HEK293 (cell line): Measurements from ENCODE around the gene CCDC92B.

Experiments
- CTCF ChIA-PET: fragments of 350-600 bp; formaldehyde crosslinking; extraction: SDS; loops from one replicate; lab custom pipeline; 2021; ENCODE audit warnings: antibody characterized with exemption; lab: Yijun Ruan, JAX
- POLR2A ChIA-PET: fragments of 300-600 bp; formaldehyde crosslinking; extraction: SDS; loops from one replicate; lab custom pipeline; 2020; ENCODE audit warnings: antibody characterized with exemption, inconsistent platforms; lab: Yijun Ruan, JAX
- H3K27ac ChIP-seq: fragments of 200-500 bp; sonication (Bioruptor generic); 2 replicates; pipeline ENCODE4 v1.5.1; 2014; ENCODE audit warnings: low read depth, low read length, control low read depth, inconsistent platforms; ENCODE audit errors: extremely low read depth
- H3K36me3 ChIP-seq, 2 experiments: fragments of 200-500 bp in 1 of 2; sonication (Bioruptor generic) in 1 of 2; 1 replicate in 1 of 2; 2 replicates in 1 of 2; pipeline ENCODE4 v1.5.1; 2014 to 2017; ENCODE audit warnings: inconsistent platforms in 2 of 2, low read length in 2 of 2; ENCODE audit not compliant: control insufficient read depth in 2 of 2, insufficient read depth in 1 of 2
- H3K4me1 ChIP-seq: fragments of 200-500 bp; sonication (Bioruptor generic); 2 replicates; pipeline ENCODE4 v1.5.1; 2014; ENCODE audit warnings: mild to moderate bottlenecking, low read length, inconsistent platforms; ENCODE audit not compliant: control insufficient read depth, insufficient read depth
- H3K4me3 ChIP-seq: 2 replicates; pipeline ENCODE4 v1.5.1; 2011; ENCODE audit warnings: low read depth, mild to moderate bottlenecking, control low read depth, low read length, moderate library complexity
- H3K9me3 ChIP-seq: fragments of 200-500 bp; sonication (Bioruptor generic); 2 replicates; pipeline ENCODE4 v1.5.1; 2014; ENCODE audit warnings: low read depth, low read length, inconsistent platforms; ENCODE audit not compliant: control insufficient read depth, insufficient read depth
- GLIS1 ChIP-seq: fragments of 450-650 bp; formaldehyde crosslinking; IDR thresholded peaks from 2 replicates; pipeline ENCODE4 v1.5.1; 2016; ENCODE audit warnings: missing biosample characterization, missing genetic modification characterization
- MEIS1 ChIP-seq: sonication (generic); formaldehyde crosslinking; IDR thresholded peaks from 2 replicates; pipeline ENCODE4 v1.8.1; 2022; ENCODE audit warnings: missing genetic modification reagents, mild to moderate bottlenecking, borderline replicate concordance
- SCRT2 ChIP-seq: fragments of 450-650 bp; formaldehyde crosslinking; IDR thresholded peaks from 2 replicates; pipeline ENCODE4 v1.5.1; 2016; ENCODE audit warnings: missing biosample characterization, missing genetic modification characterization
- SP2 ChIP-seq: fragments of 450-650 bp; formaldehyde crosslinking; IDR thresholded peaks from 2 replicates; pipeline ENCODE4 v1.5.1; 2016; ENCODE audit warnings: missing biosample characterization, missing genetic modification characterization
- SP3 ChIP-seq: fragments of 450-650 bp; formaldehyde crosslinking; IDR thresholded peaks from 2 replicates; pipeline ENCODE4 v1.5.1; 2016; ENCODE audit warnings: missing biosample characterization, missing genetic modification characterization
- ZBTB17 ChIP-seq: fragments of 450-650 bp; formaldehyde crosslinking; IDR thresholded peaks from 2 replicates; pipeline ENCODE4 v1.5.1; 2016; ENCODE audit warnings: missing biosample characterization, missing genetic modification characterization
- ZBTB20 ChIP-seq: fragments of 450-650 bp; formaldehyde crosslinking; IDR thresholded peaks from 2 replicates; pipeline ENCODE4 v1.5.1; 2016; ENCODE audit warnings: missing biosample characterization, missing genetic modification characterization
- ZBTB48 ChIP-seq: fragments of 450-650 bp; formaldehyde crosslinking; IDR thresholded peaks from 2 replicates; pipeline ENCODE4 v1.5.1; 2016; ENCODE audit warnings: missing biosample characterization, missing genetic modification characterization
- ZBTB8A ChIP-seq: fragments of 450-650 bp; formaldehyde crosslinking; IDR thresholded peaks from 2 replicates; pipeline ENCODE4 v1.5.1; 2016; ENCODE audit warnings: missing biosample characterization, missing genetic modification characterization
- ZIC2 ChIP-seq: fragments of 450-650 bp; formaldehyde crosslinking; IDR thresholded peaks from 2 replicates; pipeline ENCODE4 v1.5.1; 2016; ENCODE audit warnings: missing biosample characterization, missing genetic modification characterization
- ZNF114 ChIP-seq: fragments of 450-650 bp; formaldehyde crosslinking; IDR thresholded peaks from 2 replicates; pipeline ENCODE4 v1.5.0; 2017; ENCODE audit warnings: missing biosample characterization, missing genetic modification characterization
- ZNF341 ChIP-seq: fragments of 450-650 bp; formaldehyde crosslinking; IDR thresholded peaks from 2 replicates; pipeline ENCODE4; 2016; ENCODE audit warnings: low read depth, missing biosample characterization, missing genetic modification characterization
- ZNF423 ChIP-seq: fragments of 450-650 bp; formaldehyde crosslinking; IDR thresholded peaks from 2 replicates; pipeline ENCODE4 v1.5.1; 2016; ENCODE audit warnings: missing biosample characterization, missing genetic modification characterization
- ZNF501 ChIP-seq: fragments of 450-650 bp; formaldehyde crosslinking; IDR thresholded peaks from 2 replicates; pipeline ENCODE4 v1.5.1; 2016; ENCODE audit warnings: missing biosample characterization, missing genetic modification characterization
- ZNF600 ChIP-seq: fragments of 450-650 bp; formaldehyde crosslinking; IDR thresholded peaks from 2 replicates; pipeline ENCODE4 v1.5.1; 2016; ENCODE audit warnings: missing biosample characterization, missing genetic modification characterization
- ZNF670 ChIP-seq: fragments of 450-650 bp; formaldehyde crosslinking; IDR thresholded peaks from 2 replicates; pipeline ENCODE4 v1.5.1; 2016; ENCODE audit warnings: missing biosample characterization, missing genetic modification characterization, low read depth
- ZNF76 ChIP-seq: fragments of 450-650 bp; formaldehyde crosslinking; IDR thresholded peaks from 2 replicates; pipeline ENCODE4; 2016; ENCODE audit warnings: low read depth, missing biosample characterization, missing genetic modification characterization, borderline replicate concordance
- ZSCAN30 ChIP-seq: fragments of 450-650 bp; IDR thresholded peaks from 2 replicates; pipeline ENCODE4 v1.5.1; 2018; ENCODE audit warnings: missing biosample characterization, mild to moderate bottlenecking, missing genetic modification characterization, moderate library complexity
- TF ChIP-seq, protein P1 (sequence below): fragments of 450-650 bp; formaldehyde crosslinking; IDR thresholded peaks from 2 replicates; pipeline ENCODE4 v1.5.1; 2016; ENCODE audit warnings: missing biosample characterization, missing genetic modification characterization
- TF ChIP-seq, protein P2 (sequence below): sonication (generic); formaldehyde crosslinking; IDR thresholded peaks from 2 replicates; pipeline ENCODE4 v1.8.1; 2022; ENCODE audit warnings: mild to moderate bottlenecking, moderate library complexity, missing genetic modification reagents
- TF ChIP-seq, protein P3 (sequence below): fragments of 450-650 bp; formaldehyde crosslinking; IDR thresholded peaks from 2 replicates; pipeline ENCODE4 v1.5.1; 2016; ENCODE audit warnings: missing biosample characterization, missing genetic modification characterization
- TF ChIP-seq, protein P4 (sequence below): fragments of 450-650 bp; formaldehyde crosslinking; IDR thresholded peaks from 2 replicates; pipeline ENCODE4 v1.5.1; 2017; ENCODE audit warnings: missing biosample characterization, missing genetic modification characterization

CCDC92B gene

DNA sequence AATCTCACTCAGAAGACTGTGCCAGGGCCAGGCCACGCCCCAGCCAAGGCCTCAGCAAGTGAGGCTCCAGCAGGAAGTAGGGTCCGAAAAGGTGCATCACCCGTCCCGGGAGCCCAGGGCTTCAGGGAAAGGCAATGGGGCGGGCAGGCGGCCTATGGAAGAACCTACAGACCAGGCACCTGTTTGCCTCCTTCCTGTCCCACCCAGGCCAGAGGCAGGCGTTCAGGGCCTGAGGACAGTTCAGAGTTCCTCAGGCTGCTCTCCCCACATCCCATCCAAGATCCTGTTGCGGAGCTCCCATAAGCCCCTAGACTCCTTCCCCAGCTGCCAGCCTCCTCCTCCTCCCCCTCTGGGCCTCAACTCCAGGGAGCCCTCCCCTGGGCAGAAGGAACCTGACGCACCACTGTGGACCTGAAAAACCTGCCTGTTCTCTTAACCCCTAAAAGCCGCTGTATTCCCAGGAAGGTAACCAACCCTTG, 40.2 kb downstream of the CCDC92B start:
- ChIA-PET POLR2A (interaction anchor here (2.1 kb wide), 1 partner anchor 116 kb away, joined by 7 read pairs; the partner anchor contains the start of gene PAFAH1B1), CTCF (interaction anchor here (0.7 to 1.1 kb wide), 2 partner anchors 17 to 307 kb away, joined by 3 read pairs; no protein-coding TSS in a partner anchor)
- Histone ChIP-seq H3K9me3 (no peaks in the 10 kb centered on the region), H3K27ac (peak overlapping the region; percentile 44; the same call in 1 of the 2 replicates), H3K4me3 (no peak overlapping the region), H3K36me3 (peaks cover 0 to 4% of the 10 kb centered on the region in 2 experiments; a peak in 1 of 3 replicates), H3K4me1 (peaks cover 13% of the 10 kb centered on the region)
- TF ChIP-seq ZBTB20 (tag by site-specific recombination) (0 out of 2 replicates have a peak, but pooled peaks have one; percentile 29), ZBTB48 (tag by site-specific recombination) (0 out of 2 replicates have a peak, but pooled peaks have one; percentile 57), SCRT2 (tag by site-specific recombination) (peak; percentile 76; the same call in 1 of the 2 replicates), SP3 (tag by site-specific recombination) (no peak), ZNF114 (tag by site-specific recombination) (no peak), ZBTB17 (tag by site-specific recombination) (peak; percentile 54), SP2 (peak; percentile 51), ZNF76 (tag by site-specific recombination) (peak; percentile 81), ZSCAN30 (tag by site-specific recombination) (no peak), ZNF423 (tag by site-specific recombination) (peak; percentile 54; the same call in 1 of the 2 replicates), MEIS1 (no peak), ZNF600 (tag by site-specific recombination) (peak; percentile 86), ZIC2 (tag by site-specific recombination) (peak; percentile 65; the same call in 1 of the 2 replicates), ZBTB8A (tag by site-specific recombination) (0 out of 2 replicates have a peak, but pooled peaks have one; percentile 22), ZNF341 (tag by site-specific recombination) (peak; percentile 64), ZNF501 (tag by site-specific recombination) (no peak), ZNF670 (no peak), GLIS1 (tag by site-specific recombination) (peak; percentile 39; the same call in 1 of the 2 replicates)
- TF ChIP-seq, protein P1, sequence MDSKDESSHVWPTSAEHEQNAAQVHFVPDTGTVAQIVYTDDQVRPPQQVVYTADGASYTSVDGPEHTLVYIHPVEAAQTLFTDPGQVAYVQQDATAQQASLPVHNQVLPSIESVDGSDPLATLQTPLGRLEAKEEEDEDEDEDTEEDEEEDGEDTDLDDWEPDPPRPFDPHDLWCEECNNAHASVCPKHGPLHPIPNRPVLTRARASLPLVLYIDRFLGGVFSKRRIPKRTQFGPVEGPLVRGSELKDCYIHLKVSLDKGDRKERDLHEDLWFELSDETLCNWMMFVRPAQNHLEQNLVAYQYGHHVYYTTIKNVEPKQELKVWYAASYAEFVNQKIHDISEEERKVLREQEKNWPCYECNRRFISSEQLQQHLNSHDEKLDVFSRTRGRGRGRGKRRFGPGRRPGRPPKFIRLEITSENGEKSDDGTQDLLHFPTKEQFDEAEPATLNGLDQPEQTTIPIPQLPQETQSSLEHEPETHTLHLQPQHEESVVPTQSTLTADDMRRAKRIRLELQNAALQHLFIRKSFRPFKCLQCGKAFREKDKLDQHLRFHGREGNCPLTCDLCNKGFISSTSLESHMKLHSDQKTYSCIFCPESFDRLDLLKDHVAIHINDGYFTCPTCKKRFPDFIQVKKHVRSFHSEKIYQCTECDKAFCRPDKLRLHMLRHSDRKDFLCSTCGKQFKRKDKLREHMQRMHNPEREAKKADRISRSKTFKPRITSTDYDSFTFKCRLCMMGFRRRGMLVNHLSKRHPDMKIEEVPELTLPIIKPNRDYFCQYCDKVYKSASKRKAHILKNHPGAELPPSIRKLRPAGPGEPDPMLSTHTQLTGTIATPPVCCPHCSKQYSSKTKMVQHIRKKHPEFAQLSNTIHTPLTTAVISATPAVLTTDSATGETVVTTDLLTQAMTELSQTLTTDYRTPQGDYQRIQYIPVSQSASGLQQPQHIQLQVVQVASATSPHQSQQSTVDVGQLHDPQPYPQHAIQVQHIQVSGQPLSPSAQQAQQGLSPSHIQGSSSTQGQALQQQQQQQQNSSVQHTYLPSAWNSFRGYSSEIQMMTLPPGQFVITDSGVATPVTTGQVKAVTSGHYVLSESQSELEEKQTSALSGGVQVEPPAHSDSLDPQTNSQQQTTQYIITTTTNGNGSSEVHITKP (tag by site-specific recombination), result peak; percentile 40
- TF ChIP-seq, protein P2, sequence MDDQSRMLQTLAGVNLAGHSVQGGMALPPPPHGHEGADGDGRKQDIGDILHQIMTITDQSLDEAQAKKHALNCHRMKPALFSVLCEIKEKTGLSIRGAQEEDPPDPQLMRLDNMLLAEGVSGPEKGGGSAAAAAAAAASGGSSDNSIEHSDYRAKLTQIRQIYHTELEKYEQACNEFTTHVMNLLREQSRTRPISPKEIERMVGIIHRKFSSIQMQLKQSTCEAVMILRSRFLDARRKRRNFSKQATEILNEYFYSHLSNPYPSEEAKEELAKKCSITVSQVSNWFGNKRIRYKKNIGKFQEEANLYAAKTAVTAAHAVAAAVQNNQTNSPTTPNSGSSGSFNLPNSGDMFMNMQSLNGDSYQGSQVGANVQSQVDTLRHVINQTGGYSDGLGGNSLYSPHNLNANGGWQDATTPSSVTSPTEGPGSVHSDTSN (CRISPR knock-in tag), result no peak
- TF ChIP-seq, protein P3, sequence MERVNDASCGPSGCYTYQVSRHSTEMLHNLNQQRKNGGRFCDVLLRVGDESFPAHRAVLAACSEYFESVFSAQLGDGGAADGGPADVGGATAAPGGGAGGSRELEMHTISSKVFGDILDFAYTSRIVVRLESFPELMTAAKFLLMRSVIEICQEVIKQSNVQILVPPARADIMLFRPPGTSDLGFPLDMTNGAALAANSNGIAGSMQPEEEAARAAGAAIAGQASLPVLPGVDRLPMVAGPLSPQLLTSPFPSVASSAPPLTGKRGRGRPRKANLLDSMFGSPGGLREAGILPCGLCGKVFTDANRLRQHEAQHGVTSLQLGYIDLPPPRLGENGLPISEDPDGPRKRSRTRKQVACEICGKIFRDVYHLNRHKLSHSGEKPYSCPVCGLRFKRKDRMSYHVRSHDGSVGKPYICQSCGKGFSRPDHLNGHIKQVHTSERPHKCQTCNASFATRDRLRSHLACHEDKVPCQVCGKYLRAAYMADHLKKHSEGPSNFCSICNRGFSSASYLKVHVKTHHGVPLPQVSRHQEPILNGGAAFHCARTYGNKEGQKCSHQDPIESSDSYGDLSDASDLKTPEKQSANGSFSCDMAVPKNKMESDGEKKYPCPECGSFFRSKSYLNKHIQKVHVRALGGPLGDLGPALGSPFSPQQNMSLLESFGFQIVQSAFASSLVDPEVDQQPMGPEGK (tag by site-specific recombination), result peak; percentile 42; the same call in 1 of the 2 replicates
- TF ChIP-seq, protein P4, sequence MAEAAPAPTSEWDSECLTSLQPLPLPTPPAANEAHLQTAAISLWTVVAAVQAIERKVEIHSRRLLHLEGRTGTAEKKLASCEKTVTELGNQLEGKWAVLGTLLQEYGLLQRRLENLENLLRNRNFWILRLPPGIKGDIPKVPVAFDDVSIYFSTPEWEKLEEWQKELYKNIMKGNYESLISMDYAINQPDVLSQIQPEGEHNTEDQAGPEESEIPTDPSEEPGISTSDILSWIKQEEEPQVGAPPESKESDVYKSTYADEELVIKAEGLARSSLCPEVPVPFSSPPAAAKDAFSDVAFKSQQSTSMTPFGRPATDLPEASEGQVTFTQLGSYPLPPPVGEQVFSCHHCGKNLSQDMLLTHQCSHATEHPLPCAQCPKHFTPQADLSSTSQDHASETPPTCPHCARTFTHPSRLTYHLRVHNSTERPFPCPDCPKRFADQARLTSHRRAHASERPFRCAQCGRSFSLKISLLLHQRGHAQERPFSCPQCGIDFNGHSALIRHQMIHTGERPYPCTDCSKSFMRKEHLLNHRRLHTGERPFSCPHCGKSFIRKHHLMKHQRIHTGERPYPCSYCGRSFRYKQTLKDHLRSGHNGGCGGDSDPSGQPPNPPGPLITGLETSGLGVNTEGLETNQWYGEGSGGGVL (tag by site-specific recombination), result 0 out of 2 replicates have a peak, but pooled peaks have one; percentile 20
